Hematopoietic multipotent progenitor cell treated with erythropoietin and hydrocortisone succinate and interleukin-3 and kit ligand, for 15 days (in vitro differentiated cells): Measurements from ENCODE around the gene WRAP53.

Source experiments
- DNase-seq: peaks from one replicate; pipeline ENCODE4 v3.0.0-alpha.2; 2015; ENCODE audit warnings: low spot score

WRAP53 gene

GRCh38 chr17:7745748-7746470 lies 57.6 kb downstream of the WRAP53 start:
- no peak for DNase-seq

- DNase-seq = no peak
Measured at GRCh38 chr17:7747635-7748071, 59.4 kb downstream of the WRAP53 start.

- no peak for DNase-seq
Measured at GRCh38 chr17:7748076-7748775, 59.9 kb downstream of the WRAP53 start.

GRCh38 chr17:7750321-7750821 lies 62.1 kb downstream of the WRAP53 start:
- no peak for DNase-seq
